ENCODE measurements around the gene PGP.

Gene PGP

DNA sequence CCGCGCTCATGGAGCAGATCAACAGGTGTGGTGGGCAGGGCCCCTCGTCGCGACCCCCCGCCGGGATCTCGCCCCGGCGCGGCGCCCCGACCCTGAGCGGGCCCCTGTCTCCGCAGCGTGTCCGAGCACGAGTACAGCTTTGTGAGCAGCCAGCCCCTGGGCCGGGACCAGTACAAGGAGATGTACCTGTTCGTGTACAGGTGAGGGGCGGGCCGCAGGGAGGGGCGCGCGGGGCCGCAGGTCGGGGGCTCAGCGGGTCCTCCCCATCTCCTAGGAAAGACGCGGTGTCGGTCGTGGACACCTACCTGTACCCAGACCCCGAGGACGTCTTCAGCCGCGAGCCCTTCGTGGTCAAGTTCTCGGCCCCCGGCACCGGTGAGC, 22.5 kb upstream of the PGP start:
- H3K9me3 ChIP-seq (ENCODE audit: control insufficient read depth, insufficient read depth, low read length), result no peaks in the 10 kb centered on the region
- H3K4me1 ChIP-seq (ENCODE audit: control insufficient read depth, insufficient read depth, low read length), result no peaks in the 10 kb centered on the region; the same call in 1 of the 2 replicates
- H3K36me3 ChIP-seq (ENCODE audit: control insufficient read depth, insufficient read depth, low read length), result peaks cover 34% of the 10 kb centered on the region
- no peak overlapping the region for H3K27ac ChIP-seq (ENCODE audit: low read depth, low read length)
- no peak overlapping the region for H3K9ac ChIP-seq (ENCODE audit: low read depth, low read length)
- H3K27me3 ChIP-seq (ENCODE audit: control insufficient read depth, insufficient read depth, low read length), result peaks cover 20% of the 10 kb centered on the region
- H3K4me3 ChIP-seq (ENCODE audit: low read depth, low read length), result peak overlapping the region; percentile 56

- Histone ChIP-seq H3K36me3 (ENCODE audit: control insufficient read depth, insufficient read depth, low read length) (peaks cover 39% of the 10 kb centered on the region), H3K4me3 (ENCODE audit: low read depth, low read length) (peak within 1 kb of the TSS; percentile 56), H3K27me3 (ENCODE audit: control insufficient read depth, insufficient read depth, low read length) (peaks cover 20% of the 10 kb centered on the region), H3K27ac (ENCODE audit: low read depth, low read length) (peak within 1 kb of the TSS; percentile 61), H3K4me1 (ENCODE audit: control insufficient read depth, insufficient read depth, low read length) (no peaks in the 10 kb centered on the region; the same call in 1 of the 2 replicates), H3K9ac (ENCODE audit: low read depth, low read length) (no peak within 1 kb of the TSS), H3K9me3 (ENCODE audit: control insufficient read depth, insufficient read depth, low read length) (no peaks in the 10 kb centered on the region)
These were observed 21.9 kb upstream of the PGP start, which contains the start of gene DNASE1L2 for GRCh38 chr16:2236337-2237101. Gene DNASE1L2 (plus strand): TSS chr16:2236444. CDS start chr16:2236817, 373 bp downstream.

GRCh38 chr16:2235695-2236336, 21.2 kb upstream of the PGP start:
- Histone ChIP-seq H3K9ac (ENCODE audit: low read depth, low read length) (no peak overlapping the region), H3K27ac (ENCODE audit: low read depth, low read length) (no peak overlapping the region), H3K27me3 (ENCODE audit: control insufficient read depth, insufficient read depth, low read length) (peaks cover 20% of the 10 kb centered on the region), H3K4me1 (ENCODE audit: control insufficient read depth, insufficient read depth, low read length) (no peaks in the 10 kb centered on the region; the same call in 1 of the 2 replicates), H3K4me3 (ENCODE audit: low read depth, low read length) (no peak overlapping the region), H3K36me3 (ENCODE audit: control insufficient read depth, insufficient read depth, low read length) (peaks cover 46% of the 10 kb centered on the region), H3K9me3 (ENCODE audit: control insufficient read depth, insufficient read depth, low read length) (no peaks in the 10 kb centered on the region)

DNA sequence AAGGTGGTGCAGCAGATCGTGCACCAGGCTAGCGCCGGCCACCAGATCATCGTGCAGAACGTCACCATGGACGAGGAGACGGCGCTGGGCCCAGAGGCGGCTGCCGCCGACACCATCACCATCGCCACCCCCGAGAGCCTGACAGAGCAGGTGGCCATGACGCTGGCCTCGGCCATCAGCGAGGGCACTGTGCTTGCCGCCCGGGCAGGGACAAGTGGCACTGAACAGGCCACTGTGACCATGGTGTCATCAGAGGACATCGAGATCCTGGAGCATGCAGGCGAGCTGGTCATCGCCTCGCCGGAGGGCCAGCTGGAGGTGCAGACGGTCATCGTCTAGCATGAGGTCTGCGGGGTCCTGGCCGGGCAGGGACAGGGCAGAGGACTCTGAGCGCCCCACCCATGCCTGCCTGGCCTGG, 20.6 kb upstream of the PGP start:
- Histone ChIP-seq H3K4me3 (ENCODE audit: low read depth, low read length) (no peak overlapping the region), H3K36me3 (ENCODE audit: control insufficient read depth, insufficient read depth, low read length) (peaks cover 48% of the 10 kb centered on the region), H3K9ac (ENCODE audit: low read depth, low read length) (no peak overlapping the region), H3K27ac (ENCODE audit: low read depth, low read length) (no peak overlapping the region), H3K9me3 (ENCODE audit: control insufficient read depth, insufficient read depth, low read length) (no peaks in the 10 kb centered on the region), H3K4me1 (ENCODE audit: control insufficient read depth, insufficient read depth, low read length) (no peaks in the 10 kb centered on the region; the same call in 1 of the 2 replicates), H3K27me3 (ENCODE audit: control insufficient read depth, insufficient read depth, low read length) (peaks cover 20% of the 10 kb centered on the region)

DNA sequence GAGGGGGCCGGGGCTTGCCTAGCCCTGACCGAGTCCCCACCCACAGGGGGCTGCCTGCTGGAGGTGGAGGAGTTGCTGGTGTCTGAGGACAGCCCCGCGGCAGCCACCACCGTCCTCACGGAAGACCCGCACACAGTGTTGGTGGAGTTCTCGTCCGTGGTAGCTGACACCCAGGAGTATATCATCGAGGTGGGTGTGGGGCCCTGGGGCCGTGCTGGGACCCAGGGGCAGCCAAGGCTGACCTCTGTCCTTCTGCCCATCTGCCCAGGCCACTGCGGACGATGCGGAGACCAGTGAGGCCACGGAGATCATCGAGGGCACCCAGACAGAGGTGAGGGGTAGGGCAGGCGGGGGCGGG, 20.2 kb upstream of the PGP start:
- H3K9ac ChIP-seq (ENCODE audit: low read depth, low read length), result no peak overlapping the region
- peaks cover 20% of the 10 kb centered on the region for H3K27me3 ChIP-seq (ENCODE audit: control insufficient read depth, insufficient read depth, low read length)
- no peaks in the 10 kb centered on the region; the same call in 1 of the 2 replicates for H3K4me1 ChIP-seq (ENCODE audit: control insufficient read depth, insufficient read depth, low read length)
- no peak overlapping the region for H3K4me3 ChIP-seq (ENCODE audit: low read depth, low read length)
- no peaks in the 10 kb centered on the region for H3K9me3 ChIP-seq (ENCODE audit: control insufficient read depth, insufficient read depth, low read length)
- H3K36me3 ChIP-seq (ENCODE audit: control insufficient read depth, insufficient read depth, low read length), result peaks cover 49% of the 10 kb centered on the region
- no peak overlapping the region for H3K27ac ChIP-seq (ENCODE audit: low read depth, low read length)

DNA sequence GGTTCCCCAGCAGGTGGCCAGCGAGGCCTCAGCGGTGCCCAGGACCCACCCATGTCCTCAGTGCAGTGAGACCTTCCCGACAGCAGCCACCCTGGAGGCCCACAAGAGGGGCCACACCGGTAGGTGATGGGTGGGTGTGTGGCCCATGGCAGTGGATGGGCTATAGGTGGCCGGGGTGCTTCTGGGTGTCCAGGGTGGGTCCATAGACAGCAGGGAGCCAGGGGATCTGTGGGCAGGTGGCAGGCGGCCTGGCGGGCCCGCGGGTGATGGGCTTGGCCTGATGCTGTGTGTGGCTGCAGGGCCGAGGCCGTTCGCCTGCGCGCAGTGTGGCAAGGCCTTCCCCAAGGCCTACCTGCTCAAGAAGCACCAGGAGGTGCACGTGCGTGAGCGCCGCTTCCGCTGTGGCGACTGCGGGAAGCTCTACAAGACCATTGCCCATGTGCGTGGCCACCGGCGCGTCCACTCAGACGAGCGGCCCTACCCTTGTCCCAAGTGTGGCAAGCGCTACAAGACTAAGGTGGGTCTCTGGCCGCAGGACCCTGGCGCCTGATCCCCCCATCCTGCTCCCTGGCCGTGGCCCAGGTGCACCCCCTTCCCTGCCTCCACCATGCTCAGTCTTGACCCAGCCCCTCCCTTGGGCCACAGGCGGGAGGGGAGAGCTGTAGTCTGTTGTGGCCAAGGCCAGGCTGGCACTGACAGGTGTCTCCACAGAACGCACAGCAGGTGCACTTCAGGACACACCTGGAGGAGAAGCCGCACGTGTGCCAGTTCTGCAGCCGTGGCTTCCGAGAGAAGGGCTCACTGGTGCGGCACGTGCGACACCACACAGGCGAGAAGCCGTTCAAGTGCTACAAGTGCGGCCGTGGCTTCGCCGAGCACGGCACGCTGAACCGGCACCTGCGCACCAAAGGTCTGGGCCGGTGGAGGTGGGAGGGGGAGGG, 19.5 kb upstream of the PGP start:
- Histone ChIP-seq H3K9me3 (ENCODE audit: control insufficient read depth, insufficient read depth, low read length) (no peaks in the 10 kb centered on the region), H3K27me3 (ENCODE audit: control insufficient read depth, insufficient read depth, low read length) (peaks cover 20% of the 10 kb centered on the region), H3K9ac (ENCODE audit: low read depth, low read length) (no peak overlapping the region), H3K27ac (ENCODE audit: low read depth, low read length) (no peak overlapping the region), H3K4me3 (ENCODE audit: low read depth, low read length) (no peak overlapping the region), H3K36me3 (ENCODE audit: control insufficient read depth, insufficient read depth, low read length) (peaks cover 55% of the 10 kb centered on the region), H3K4me1 (ENCODE audit: control insufficient read depth, insufficient read depth, low read length) (no peaks in the 10 kb centered on the region; the same call in 1 of the 2 replicates)

DNA sequence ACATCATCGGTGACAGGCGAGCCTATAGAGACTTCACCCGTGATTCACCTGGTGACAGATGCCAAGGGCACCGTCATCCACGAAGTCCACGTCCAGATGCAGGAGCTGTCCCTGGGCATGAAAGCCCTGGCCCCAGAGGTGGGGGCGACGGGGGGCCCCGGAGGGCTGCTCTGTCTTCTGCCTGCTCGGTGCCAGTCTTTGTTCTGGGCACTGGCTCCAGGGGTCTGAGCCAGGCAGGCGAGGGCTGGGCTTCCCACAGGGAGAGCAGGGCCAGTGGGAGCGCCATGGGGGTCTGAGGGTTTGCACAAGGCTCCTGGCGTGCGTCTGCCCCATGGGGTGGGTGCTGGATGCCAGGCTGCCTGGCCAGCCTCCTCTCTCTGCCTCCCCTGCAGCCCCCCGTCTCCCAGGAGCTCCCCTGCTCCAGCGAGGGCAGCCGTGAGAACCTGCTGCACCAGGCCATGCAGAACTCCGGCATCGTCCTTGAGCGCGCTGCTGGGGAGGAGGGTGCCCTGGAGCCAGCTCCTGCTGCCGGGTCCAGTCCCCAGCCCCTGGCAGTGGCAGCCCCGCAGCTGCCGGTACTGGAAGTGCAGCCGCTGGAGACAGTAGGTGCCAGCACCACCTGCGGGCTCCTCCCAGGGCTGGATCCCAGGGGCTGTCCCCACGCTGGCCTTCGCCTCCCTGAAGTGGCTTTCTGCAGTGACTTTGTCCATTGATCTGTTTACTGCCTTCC, 18.6 kb upstream of the PGP start:
- Histone ChIP-seq H3K27me3 (ENCODE audit: control insufficient read depth, insufficient read depth, low read length) (peaks cover 20% of the 10 kb centered on the region), H3K9ac (ENCODE audit: low read depth, low read length) (no peak overlapping the region), H3K4me3 (ENCODE audit: low read depth, low read length) (no peak overlapping the region), H3K36me3 (ENCODE audit: control insufficient read depth, insufficient read depth, low read length) (peaks cover 65% of the 10 kb centered on the region), H3K27ac (ENCODE audit: low read depth, low read length) (no peak overlapping the region), H3K9me3 (ENCODE audit: control insufficient read depth, insufficient read depth, low read length) (no peaks in the 10 kb centered on the region), H3K4me1 (ENCODE audit: control insufficient read depth, insufficient read depth, low read length) (no peaks in the 10 kb centered on the region)

DNA sequence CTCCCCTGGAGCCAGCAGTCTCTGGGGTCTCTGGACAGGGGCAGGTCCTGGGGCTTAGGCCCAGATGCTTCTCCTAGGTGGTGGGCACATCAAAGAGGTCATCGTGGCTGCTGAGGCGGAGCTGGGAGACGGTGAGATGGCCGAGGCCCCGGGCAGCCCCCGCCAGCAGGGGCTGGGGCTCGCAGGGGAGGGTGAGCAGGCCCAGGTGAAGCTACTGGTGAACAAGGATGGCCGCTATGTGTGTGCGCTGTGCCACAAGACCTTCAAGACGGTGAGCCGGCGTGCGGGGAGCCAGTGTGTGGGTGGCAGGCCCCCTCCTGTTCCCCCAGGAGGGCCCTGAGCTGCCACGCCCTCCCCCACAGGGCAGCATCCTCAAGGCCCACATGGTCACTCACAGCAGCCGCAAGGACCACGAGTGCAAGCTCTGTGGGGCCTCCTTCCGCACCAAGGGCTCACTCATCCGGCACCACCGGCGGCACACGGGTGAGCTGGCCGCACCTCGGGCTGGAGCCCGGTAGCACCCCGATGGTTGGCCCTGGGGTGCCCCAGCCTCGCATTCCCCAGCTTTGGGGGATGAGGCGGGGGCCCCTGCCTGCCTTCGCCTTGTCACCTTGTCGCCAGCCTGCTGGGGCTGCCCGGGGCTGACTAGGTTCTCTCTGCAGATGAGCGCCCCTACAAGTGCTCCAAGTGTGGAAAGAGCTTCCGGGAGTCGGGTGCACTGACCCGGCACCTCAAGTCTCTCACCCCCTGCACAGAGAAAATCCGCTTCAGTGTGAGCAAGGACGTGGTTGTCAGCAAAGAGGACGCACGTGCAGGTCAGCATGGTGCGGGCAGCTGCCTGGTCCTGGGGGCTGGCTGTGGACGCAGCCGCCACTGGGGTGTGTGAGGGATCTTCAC, 17.7 kb upstream of the PGP start:
- Histone ChIP-seq H3K4me1 (ENCODE audit: control insufficient read depth, insufficient read depth, low read length) (no peaks in the 10 kb centered on the region), H3K9ac (ENCODE audit: low read depth, low read length) (no peak overlapping the region), H3K9me3 (ENCODE audit: control insufficient read depth, insufficient read depth, low read length) (no peaks in the 10 kb centered on the region), H3K27me3 (ENCODE audit: control insufficient read depth, insufficient read depth, low read length) (peaks cover 11% of the 10 kb centered on the region), H3K27ac (ENCODE audit: low read depth, low read length) (no peak overlapping the region), H3K4me3 (ENCODE audit: low read depth, low read length) (no peak overlapping the region), H3K36me3 (ENCODE audit: control insufficient read depth, insufficient read depth, low read length) (peaks cover 67% of the 10 kb centered on the region)

GRCh38 chr16:2231016-2231931, 16.6 kb upstream of the PGP start:
- no peaks in the 10 kb centered on the region for H3K9me3 ChIP-seq (ENCODE audit: control insufficient read depth, insufficient read depth, low read length)
- peaks cover under 1% of the 10 kb centered on the region; the same call in 1 of the 2 replicates for H3K27me3 ChIP-seq (ENCODE audit: control insufficient read depth, insufficient read depth, low read length)
- no peak overlapping the region for H3K27ac ChIP-seq (ENCODE audit: low read depth, low read length)
- H3K9ac ChIP-seq (ENCODE audit: low read depth, low read length), result no peak overlapping the region
- no peak overlapping the region for H3K4me3 ChIP-seq (ENCODE audit: low read depth, low read length)
- peaks cover 67% of the 10 kb centered on the region for H3K36me3 ChIP-seq (ENCODE audit: control insufficient read depth, insufficient read depth, low read length)
- H3K4me1 ChIP-seq (ENCODE audit: control insufficient read depth, insufficient read depth, low read length), result no peaks in the 10 kb centered on the region

Measured in HUES48 (cell line).